ENCODE measurements around the gene COMMD1. TPM values are rescaled to one million over a fixed set of nuclear protein-coding genes. Genes with fewer than 3 reads are reported as not detected.
A peak's percentile ranks its signal among the peaks of the same experiment; 100 is the strongest.
"Not testable (repeated sequence)": the region's sequence is repeated elsewhere in the genome, so short reads cannot be mapped to it uniquely, and the experiment has no call there.

Gene COMMD1
- total RNA-seq, 2 donors from 2014 or later = 48.6 to 51.8 TPM

DNA sequence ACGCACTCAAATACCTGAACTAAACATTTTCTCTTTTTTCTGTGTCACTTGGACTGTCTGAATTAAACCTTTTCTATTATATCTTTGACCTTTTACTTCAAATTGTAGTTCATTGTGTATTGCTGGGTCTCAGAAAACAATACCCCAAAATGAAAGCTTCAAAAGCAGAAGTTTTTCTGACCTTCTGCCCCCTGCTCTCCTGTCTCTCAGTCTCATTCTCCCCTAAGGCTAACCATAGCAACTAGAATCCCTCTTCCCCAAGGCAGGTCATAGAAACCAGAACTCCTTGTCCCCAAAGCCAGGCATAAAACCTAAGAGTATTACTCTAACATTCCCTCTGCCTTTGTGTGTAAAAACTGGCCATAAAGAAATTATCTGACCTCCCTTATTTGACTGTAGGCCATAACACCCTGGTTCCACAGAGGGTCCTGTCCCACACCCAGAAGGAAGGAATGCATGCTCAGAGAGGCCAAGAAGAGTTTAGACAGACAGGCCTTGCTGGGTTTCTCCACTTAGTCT, 197.0 kb downstream of the COMMD1 start:
- DNase-seq (no peak), ATAC-seq (no peak)
- intact Hi-C loops (cut with DNase I) = no loop called here

DNA sequence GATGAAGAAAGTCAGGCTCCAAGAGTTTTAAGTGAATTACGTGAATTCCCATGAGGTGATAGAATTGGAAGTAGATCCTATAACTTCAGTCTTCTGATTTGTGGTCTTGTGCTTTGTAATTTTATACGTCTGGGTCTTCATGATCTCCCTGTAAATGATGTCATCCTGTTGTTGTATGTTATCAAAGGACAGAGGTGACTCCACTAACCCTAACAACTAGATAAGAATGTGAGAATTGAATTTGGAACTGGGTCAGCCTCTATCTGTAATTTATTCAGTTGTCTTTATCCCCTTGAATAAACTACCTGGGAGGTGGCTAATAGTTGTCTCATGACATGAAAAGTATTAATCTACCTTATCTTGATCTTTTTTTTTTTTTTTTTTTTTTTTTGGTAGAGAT, 204.1 kb downstream of the COMMD1 start:
- no peak for ATAC-seq

DNA sequence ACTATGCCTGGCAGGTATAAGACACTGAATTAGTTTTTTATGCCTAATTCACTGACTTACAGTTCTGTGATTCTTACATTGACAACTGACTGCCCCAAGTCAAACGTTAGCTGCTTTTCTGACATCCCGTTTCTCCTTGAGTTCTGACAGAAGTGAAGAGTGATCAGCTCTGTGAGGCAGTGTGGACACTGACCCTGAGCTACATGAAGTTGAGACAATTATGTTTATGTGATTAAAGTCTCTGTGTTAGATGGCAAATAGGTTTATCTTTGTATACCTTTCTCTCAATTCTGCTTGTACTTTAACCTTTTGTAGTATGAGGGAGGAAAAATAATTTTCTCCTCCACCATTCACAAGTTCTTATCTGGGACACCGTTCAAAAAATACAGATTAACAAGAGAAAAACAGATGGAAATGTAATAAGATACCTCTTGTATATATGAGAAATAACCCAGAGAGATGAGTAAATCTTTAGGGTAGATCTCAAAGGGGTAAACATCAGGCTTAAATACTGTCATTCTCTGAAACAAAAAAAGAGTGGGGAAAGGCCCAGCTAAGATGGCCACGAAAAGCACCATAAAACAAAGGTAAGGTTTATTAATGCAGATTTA, 205.0 kb downstream of the COMMD1 start:
- DNase-seq (no peak), ATAC-seq (no peak)
- intact Hi-C loops (cut with DNase I) = no loop called here

More for the DNA sequence above, 204.1 kb downstream of the COMMD1 start:
- DNase-seq = no peak
- intact Hi-C loops (cut with DNase I) = no loop called here

DNA sequence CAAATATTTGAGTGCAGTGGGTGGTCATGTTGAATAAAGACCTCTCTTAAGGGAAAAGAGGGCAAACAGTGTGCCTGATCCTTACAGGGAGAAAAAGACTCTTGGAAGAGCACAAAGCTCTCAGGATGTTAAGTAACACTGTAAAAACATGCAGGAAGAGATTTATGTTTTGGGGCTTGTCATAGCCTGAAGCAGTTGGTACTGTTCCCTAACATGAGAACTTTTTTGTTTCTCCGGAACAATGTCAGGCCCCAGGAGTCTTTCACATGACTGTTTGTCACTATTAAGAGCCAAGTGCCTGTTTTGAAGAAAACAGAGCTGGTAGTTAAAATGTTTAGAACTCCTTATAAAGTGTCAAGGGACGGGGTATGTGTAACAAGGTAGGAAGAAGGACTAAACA, 206.7 kb downstream of the COMMD1 start:
- intact Hi-C loops (cut with DNase I) = no loop called here
- ATAC-seq = no peak

DNA sequence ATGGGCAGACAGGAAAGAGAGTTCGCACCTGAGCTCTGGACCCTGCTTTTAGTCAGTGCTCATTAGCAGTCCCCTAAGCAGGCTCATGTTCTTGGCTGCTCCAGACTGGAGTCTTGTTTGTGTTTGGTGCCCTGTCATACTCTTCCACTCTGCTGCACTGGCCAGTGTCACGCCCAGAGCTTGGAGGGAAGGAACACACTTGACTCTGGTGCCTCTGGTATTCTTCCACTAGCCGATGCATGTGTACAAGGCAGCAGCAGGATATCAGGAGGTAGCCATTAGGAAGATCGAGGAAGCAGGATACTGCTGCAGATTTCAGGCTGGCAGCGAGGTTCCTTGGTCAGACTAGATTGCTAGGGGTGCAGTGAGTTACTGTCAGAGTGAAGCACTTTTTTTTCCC, 209.1 kb downstream of the COMMD1 start:
- DNase-seq = no peak
- intact Hi-C loops (cut with DNase I) = no loop called here
- peak; percentile 41 to 56 for ATAC-seq

More for the DNA sequence above, 206.7 kb downstream of the COMMD1 start:
- DNase-seq = no peak

DNA sequence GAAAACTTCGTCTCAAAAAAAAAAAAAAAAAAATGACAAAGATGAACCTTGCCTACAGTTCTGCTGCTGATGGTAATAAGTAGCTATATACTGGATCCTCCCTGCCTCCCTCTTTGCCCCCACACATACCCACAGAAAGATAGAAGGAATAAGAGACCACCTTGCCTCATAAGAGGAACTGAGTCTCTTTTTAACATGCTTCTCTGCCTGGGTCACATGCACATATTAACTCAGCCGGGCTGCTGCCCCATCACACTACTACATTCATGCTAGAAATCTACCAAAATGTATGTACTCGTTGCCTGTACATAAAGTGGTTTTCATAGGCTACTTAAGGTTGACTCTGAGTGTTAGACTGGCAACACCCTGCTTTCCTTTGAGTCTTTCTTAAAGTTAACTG, 211.5 kb downstream of the COMMD1 start:
- intact Hi-C loops (cut with DNase I) = no loop called here
- DNase-seq = no peak
- no peak for ATAC-seq

DNA sequence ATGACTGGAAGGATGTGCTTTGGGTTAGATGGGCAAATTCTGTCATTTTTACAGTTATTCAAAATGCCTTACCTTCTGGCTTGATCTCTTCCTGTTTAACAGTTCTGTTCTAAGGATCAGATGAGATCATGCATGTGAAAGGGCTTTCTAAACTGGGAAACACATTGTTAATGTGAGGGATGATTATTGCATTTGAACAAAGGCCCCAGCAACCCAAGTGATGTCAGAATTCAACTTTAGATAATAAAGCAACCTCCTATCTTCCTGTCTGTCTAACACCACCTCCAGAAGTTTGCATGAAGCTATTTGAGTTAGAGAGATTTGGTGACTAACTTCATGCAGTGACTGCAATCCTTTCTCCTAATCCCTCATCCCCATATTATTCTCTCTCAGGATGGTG, 212.7 kb downstream of the COMMD1 start:
- no peak for ATAC-seq
- intact Hi-C loops (cut with DNase I) = no loop called here
- DNase-seq = no peak

DNA sequence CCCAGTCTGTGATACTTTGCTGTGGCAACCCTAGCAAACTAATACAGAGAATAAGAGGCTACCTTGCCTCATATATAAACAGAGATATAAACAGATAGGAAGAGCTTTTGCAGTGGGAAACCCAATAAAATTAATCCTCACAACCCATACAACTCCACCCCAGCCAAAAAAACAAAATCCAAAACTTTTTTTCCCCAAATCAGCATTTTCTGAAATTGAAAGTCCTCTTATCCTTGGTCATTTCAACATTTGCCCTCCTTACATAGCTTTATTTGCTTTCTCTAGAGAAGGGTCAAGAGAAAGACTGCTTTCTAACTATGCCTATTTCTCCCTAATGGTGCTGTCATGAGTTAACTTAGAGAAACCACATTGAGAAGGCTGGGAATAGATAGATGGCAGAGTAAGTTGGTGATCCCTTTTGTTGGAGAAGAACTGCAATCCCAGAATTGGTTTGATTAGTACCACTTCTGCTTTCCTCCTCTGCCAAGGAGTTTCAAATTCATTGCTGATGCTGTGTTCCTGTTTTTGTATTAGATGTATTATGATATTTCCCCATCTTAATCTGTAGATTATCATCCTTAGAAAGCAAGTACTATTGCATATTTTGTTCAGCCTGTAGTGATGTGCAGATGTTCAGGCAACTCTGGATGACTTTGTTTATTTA, 214.0 kb downstream of the COMMD1 start:
- no peak for ATAC-seq
- intact Hi-C loops (cut with DNase I) = no loop called here
- DNase-seq = no peak

DNA sequence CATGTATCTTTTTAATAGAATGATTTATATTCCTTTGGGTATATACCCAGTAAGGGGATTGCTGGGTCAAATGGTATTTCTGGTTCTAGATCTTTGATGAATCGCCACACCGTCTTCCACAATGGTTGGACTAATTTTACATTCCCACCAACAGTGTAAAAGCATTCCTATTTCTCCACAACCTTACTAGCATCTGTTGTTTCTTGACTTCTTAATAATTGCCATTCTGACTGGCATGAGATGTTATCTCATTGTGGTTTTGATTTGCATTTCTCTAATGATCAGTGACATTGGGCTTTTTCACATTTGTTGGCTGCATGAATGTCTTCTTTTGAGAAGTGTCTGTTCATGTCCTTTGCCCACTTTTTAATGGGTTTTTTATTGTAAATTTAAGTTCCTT, 220.8 kb downstream of the COMMD1 start:
- not testable (repeated sequence) for ATAC-seq

DNA sequence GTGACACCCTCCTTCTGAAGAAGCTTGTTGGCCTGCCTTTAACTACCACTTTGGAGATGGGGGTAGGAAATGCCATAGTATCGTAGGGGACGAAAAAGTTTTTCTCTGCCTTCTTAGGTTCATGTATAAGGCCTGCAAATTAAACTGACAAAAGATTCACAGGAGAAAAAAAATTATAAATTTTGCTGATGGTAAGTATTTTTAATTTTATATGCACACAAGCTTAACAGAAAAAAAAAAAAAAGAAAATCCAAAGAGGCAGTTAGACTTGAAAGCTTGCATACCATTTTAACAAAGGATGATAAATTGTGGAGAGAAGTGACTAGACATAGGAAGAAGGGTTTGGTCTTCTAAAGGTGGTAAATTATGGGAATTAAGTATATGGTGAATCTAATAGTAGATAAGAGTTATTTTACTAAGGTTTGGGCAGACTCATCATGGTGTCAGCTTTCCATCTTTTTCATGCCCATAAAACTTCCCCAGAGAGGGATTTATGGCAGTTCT, 227.9 kb downstream of the COMMD1 start:
- no peak for ATAC-seq
- DNase-seq = no peak
- intact Hi-C loops (cut with DNase I) = no loop called here

More for the DNA sequence above, 220.8 kb downstream of the COMMD1 start:
- intact Hi-C loops (cut with DNase I); DNase-seq: not testable (repeated sequence)

DNA sequence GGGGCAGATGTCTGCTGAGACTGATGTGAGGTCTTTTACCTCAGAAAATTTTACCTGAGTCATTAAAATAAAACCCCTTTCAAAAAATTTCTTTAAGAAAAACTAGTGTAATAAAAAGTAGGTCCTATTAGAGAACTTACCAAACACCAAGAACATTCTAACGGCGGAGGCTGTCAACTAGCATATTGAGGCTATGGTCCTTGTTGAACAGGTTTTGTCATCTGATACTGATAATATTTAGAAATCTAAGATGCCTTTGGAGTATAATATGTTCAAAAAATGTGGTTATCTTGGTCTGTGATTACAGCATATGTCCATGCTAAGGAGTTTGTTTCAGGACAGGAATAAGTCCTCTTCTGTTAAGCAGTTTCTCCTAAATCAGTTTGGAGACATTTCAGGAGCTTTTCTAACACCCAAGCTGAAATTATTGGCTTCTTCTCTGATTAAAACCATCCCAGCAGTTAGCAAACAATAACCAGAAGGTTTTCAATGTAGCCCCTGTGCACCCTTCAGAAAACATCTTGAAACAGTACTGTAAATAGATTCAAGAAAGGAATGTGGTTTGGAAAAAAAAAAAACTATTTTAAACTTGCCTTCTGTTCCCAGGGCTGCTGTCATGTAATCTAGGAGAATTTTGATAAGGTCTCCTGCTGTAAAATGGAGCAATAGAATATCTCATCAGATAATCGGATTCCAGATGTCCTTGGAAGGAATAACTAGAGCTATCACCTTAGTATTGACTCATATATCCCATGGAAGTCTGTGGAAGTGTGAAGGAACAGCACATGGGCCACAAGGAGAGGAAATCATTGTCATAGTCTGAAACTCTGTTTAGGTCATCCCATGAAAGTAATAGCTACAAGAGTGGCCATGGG, 231.7 kb downstream of the COMMD1 start:
- no peak for DNase-seq
- ATAC-seq = no peak
- intact Hi-C loops (cut with DNase I) = no loop called here

DNA sequence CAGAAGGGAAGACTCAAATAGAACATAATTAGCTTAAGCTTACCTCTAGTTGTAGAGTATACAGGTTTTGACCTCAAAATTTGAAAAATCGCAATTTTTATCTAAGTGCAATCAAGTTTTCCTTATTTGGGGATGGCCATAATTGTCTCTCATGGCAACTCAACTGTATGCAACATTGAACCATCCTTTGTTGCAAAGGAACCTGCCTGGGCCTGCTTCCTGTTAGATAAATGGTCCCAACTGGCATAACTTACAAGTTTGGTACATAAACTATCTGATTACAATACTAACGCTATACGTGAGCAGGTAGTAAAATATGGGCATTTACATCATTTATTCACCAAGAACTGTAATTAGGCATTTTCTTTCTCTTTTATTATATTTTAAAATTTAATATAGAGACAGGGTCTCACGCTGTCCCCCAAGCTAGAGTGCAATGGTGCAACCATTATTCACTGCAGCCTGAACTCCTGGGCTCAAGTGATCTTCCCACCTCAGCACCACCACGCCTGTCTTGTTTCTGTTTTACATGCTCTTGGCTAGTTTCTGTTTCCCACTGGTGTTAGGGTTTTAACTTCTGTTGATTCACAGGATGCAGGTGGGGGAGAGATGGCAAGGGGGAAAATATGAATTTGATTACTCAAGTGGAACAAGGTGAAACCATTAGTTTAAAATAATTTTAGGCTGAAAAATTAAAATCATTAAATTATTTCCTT, 235.1 kb downstream of the COMMD1 start:
- DNase-seq (no peak), ATAC-seq (no peak)

DNA sequence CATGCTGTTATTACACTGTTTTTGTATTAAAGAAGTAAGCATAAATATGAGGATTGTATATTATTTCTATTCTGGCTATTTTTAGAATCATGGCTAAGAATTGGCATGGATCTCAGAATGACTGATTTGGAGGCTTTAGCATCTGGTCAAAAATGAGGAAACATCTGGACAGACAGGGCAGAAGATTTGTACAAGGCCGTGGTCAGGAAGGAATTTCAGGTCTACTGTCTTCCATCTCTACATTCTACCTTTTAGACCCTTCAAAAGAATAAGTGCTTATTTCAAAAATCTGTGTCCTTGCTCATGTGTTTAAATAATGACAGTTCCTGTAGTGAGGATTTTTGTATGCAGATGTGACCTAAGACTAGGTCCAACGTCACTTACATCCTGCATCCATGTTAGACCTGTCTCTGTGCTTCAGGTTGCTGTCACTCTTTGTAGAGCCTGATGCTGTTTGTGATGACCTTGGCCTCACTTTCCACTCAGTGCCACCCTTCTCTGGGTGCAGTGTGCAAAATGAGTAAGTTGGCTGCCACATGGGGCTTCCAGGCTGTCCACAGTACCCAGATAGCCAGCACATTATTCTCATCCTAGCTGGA, 235.8 kb downstream of the COMMD1 start:
- ATAC-seq (no peak), DNase-seq (no peak)
- intact Hi-C loops (cut with DNase I) = no loop called here

More for the DNA sequence above, 235.1 kb downstream of the COMMD1 start:
- intact Hi-C loops (cut with DNase I) = no loop called here

DNA sequence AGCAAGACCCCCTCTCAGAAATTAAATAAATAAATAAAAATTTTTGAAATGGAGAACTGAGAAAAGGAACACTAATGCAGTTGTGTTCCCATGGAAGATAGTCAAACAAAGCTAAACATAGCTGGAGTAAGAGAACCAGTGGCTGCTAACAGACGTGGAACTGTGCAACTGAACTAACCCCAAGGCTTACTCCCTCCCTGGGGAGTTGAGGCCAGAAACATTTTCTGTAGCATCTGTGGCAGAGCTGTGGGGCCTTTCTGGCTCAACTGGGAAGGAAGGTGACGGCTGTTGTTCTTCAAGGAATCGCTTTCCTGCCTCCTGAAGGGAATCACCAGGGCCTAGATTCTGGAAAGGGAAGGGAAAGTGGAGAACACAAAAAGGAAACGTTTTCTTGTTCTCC, 236.6 kb downstream of the COMMD1 start:
- ATAC-seq (peak in 1 of 2 donors; percentile 31), DNase-seq (no peak)
- intact Hi-C loops (cut with DNase I) = no loop called here

DNA sequence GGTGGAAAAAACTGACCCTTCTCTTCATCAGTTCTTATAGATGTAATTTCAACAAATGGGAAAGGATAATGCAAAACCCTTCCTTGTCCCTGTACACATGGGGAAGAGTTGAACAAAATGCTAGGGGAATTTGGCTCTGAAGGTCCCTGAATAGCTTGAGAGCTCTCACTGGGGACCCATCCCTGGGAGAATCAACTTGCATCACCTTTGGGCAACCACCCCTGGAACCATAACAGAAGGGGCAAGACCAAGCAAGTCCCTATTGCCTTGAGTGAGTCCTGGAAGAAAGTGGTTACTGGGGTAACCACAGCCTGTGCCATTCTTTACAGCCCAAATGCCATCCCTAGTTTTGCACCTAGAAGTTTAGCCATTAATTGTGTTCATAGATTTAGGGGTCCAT, 238.2 kb downstream of the COMMD1 start:
- ATAC-seq = no peak
- DNase-seq = no peak
- intact Hi-C loops (cut with DNase I) = no loop called here

DNA sequence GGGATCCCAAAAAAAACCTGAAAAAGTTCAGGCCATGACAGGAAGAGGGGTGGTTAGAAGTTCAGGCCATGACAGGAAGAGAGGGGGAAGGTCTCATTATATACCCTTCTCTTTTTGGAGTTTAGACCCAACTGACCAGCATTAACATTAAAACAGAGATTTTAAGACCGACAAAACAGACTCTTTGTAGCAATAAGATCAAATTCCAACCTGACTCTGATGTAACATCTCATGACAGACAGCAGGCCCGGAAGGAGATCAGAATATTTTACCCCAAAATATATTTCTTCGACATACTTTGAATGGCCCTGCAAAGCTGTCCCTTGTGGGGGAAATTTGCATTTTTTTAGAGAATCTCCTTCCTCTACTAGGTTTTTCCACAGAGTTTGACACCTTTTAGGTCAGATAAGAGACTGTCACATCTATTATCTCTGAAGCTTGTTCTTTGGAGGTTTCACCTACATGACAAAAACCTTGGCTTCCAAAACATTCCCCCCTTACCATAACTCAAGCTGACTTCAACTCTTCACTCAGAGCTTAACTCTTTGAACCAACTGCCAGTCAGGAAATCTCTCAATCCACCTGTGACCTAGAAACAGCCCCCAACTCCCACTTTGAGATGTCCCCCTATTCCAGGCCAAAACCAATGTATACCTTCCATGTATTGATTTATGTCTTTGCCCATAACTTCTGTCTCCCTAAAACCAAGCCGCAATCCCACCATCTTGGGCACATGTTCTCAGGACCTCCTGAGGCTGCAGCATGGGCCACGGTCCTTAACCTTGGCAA, 239.4 kb downstream of the COMMD1 start:
- ATAC-seq (no peak), DNase-seq (no peak)
- intact Hi-C loops (cut with DNase I) = no loop called here

DNA sequence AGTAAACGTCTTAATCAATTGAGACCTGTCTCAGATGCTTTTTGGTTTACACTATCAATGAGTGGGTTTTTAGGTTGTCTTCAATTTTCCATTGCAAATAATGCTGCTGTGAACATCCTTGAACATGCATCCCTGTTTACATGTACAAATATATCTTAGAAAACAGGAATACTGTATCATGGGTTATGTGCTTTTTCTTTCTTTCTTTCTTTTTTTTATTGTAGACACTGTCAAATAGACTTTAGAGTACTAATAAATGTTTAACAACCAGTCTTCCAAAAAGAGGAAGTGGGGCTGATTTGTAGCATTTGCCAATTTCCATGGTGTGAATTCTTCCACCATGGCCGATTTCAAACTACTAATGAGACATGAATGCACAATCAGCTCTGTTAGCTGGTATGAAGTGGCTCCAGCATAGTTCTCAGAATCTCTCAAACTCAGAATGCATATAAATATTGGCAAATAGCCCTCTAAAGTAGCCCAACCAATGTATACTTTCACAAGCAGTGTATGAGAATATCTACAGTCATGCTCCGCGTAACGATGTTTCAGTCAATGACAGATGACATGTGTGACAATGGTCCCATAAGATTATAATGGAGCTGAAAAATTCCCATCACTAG, 240.1 kb downstream of the COMMD1 start:
- DNase-seq = no peak
- intact Hi-C loops (cut with DNase I) = no loop called here
- ATAC-seq = no peak

DNA sequence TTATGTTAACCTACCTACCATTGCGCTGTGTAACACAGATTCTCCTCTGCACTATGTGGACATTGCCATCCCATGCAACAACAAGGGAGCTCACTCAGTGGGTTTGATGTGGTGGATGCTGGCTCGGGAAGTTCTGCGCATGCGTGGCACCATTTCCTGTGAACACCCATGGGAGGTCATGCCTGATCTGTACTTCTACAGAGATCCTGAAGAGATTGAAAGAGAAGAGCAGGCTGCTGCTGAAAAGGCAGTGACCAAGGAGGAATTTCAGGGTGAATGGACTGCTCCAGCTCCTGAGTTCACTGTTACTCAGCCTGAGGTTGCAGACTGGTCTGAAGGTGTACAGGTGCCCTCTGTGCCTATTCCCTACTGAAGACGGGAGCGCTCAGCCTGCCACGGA, 241.3 kb downstream of the COMMD1 start:
- intact Hi-C loops (cut with DNase I); ATAC-seq; DNase-seq: not testable (repeated sequence)
